Neuronal stem cell (in vitro differentiated cells): ENCODE results near the gene FAR1.
"Not testable (repeated sequence)": the region's sequence is repeated elsewhere in the genome, so short reads cannot be mapped to it uniquely, and the experiment has no call there.

Source experiments
- DNase-seq: peaks from one replicate; pipeline ENCODE4 v3.0.0-alpha.2; 2013; ENCODE audit warnings: low spot score
- H2AFZ ChIP-seq: one replicate; pipeline ENCODE4 v1.6.1; 2013; ENCODE audit warnings: mild to moderate bottlenecking, low read length, inconsistent platforms
- H2AK5ac ChIP-seq: 2 replicates; pipeline ENCODE4 v1.6.1; 2013; ENCODE audit warnings: low read depth, mild to moderate bottlenecking, inconsistent platforms, low read length, moderate library complexity, mixed read lengths
- H2BK120ac ChIP-seq: 2 replicates; pipeline ENCODE4 v1.6.1; 2013; ENCODE audit warnings: low read depth, mild to moderate bottlenecking, inconsistent platforms, low read length, moderate library complexity, mixed read lengths
- H2BK12ac ChIP-seq: one replicate; pipeline ENCODE4 v1.6.1; 2013; ENCODE audit warnings: low read length, inconsistent platforms
- H2BK15ac ChIP-seq: 2 replicates; pipeline ENCODE4 v1.6.1; 2013; ENCODE audit warnings: mild to moderate bottlenecking, low read length, inconsistent platforms, mixed read lengths
- H2BK5ac ChIP-seq: one replicate; pipeline ENCODE4 v1.6.1; 2013; ENCODE audit warnings: inconsistent platforms, mild to moderate bottlenecking, low read length, moderate library complexity
- H3K14ac ChIP-seq: one replicate; pipeline ENCODE4 v1.6.1; 2013; ENCODE audit warnings: low read length, inconsistent platforms
- H3K18ac ChIP-seq: 2 replicates; pipeline ENCODE4 v1.6.1; 2013; ENCODE audit warnings: low read length, inconsistent platforms
- H3K23ac ChIP-seq: 2 replicates; pipeline ENCODE4 v1.6.1; 2013; ENCODE audit warnings: low read depth, mild to moderate bottlenecking, mixed read lengths, low read length, inconsistent platforms; ENCODE audit not compliant: poor library complexity
- H3K27ac ChIP-seq: replicated peaks from 3 replicates; pipeline ENCODE4 v1.5.1; 2013; ENCODE audit warnings: low read length, inconsistent platforms
- H3K27me3 ChIP-seq, 3 experiments: 2 replicates each; pipeline ENCODE4 v1.6.1; 2013; ENCODE audit warnings: low read length in 3 of 3, mild to moderate bottlenecking in 2 of 3, inconsistent platforms in 1 of 3, low read depth in 1 of 3, mixed read lengths in 1 of 3, moderate library complexity in 1 of 3; ENCODE audit not compliant: control insufficient read depth in 3 of 3, insufficient read depth in 3 of 3
- H3K36me3 ChIP-seq, 2 donors: replicated peaks in 1 of 2; 2 replicates each; pipeline ENCODE4 v1.6.1; 2013; ENCODE audit warnings: low read length in 2 of 2; ENCODE audit not compliant: control insufficient read depth in 2 of 2, insufficient read depth in 2 of 2
- H3K4ac ChIP-seq: 2 replicates; pipeline ENCODE4 v1.6.1; 2013; ENCODE audit warnings: inconsistent platforms, mild to moderate bottlenecking, low read length, moderate library complexity
- H3K4me1 ChIP-seq, 2 donors: 1 replicate in 1 of 2; 2 replicates in 1 of 2; pipeline ENCODE4 v1.6.1; 2013; ENCODE audit warnings: low read length in 2 of 2, low read depth in 1 of 2; ENCODE audit not compliant: control insufficient read depth in 2 of 2, insufficient read depth in 1 of 2
- H3K4me2 ChIP-seq: one replicate; pipeline ENCODE4 v1.6.1; 2013; ENCODE audit warnings: mild to moderate bottlenecking, low read length, inconsistent platforms; ENCODE audit not compliant: insufficient read depth, poor library complexity, severe bottlenecking
- H3K4me3 ChIP-seq, 2 donors: 2 replicates each; pipeline ENCODE4 v1.5.1; 2013; ENCODE audit warnings: low read length in 2 of 2, mild to moderate bottlenecking in 2 of 2, inconsistent platforms in 1 of 2, moderate library complexity in 1 of 2
- H3K79me1 ChIP-seq: one replicate; pipeline ENCODE4 v1.6.1; 2013; ENCODE audit warnings: low read depth, mild to moderate bottlenecking, inconsistent platforms, low read length, moderate library complexity
- H3K9ac ChIP-seq: one replicate; pipeline ENCODE4 v1.6.1; 2013; ENCODE audit warnings: mild to moderate bottlenecking, low read depth, low read length, inconsistent platforms; ENCODE audit not compliant: poor library complexity
- H3K9me3 ChIP-seq, 2 donors: replicated peaks in 1 of 2; 2 replicates each; pipeline versions ENCODE3 to v1.6.1; 2013; ENCODE audit warnings: low read length in 2 of 2, mild to moderate bottlenecking in 2 of 2, inconsistent platforms in 1 of 2, low read depth in 1 of 2, mixed read lengths in 1 of 2, moderate library complexity in 1 of 2; ENCODE audit not compliant: control insufficient read depth in 2 of 2, insufficient read depth in 1 of 2
- H4K8ac ChIP-seq: one replicate; pipeline ENCODE4 v1.6.1; 2013; ENCODE audit warnings: low read depth, mild to moderate bottlenecking, inconsistent platforms, low read length, moderate library complexity
- H4K91ac ChIP-seq: one replicate; pipeline ENCODE4 v1.6.1; 2013; ENCODE audit warnings: low read length, low read depth, mild to moderate bottlenecking, inconsistent platforms; ENCODE audit not compliant: poor library complexity
- WGBS, 2 donors: extraction: QIAGEN DNeasy Blood & Tissue Kit; methylation state at CpG; one replicate each; pipeline ENCODE4 v1.1.7; 2013; ENCODE audit warnings: missing lambda C conversion rate in 2 of 2, mixed read lengths in 1 of 2; ENCODE audit not compliant: insufficient read length in 2 of 2, insufficient replicate concordance in 1 of 2; ENCODE audit errors: extremely low coverage in 2 of 2; 5-methylcytosine and 5-hydroxymethylcytosine counted together

FAR1 gene

DNA sequence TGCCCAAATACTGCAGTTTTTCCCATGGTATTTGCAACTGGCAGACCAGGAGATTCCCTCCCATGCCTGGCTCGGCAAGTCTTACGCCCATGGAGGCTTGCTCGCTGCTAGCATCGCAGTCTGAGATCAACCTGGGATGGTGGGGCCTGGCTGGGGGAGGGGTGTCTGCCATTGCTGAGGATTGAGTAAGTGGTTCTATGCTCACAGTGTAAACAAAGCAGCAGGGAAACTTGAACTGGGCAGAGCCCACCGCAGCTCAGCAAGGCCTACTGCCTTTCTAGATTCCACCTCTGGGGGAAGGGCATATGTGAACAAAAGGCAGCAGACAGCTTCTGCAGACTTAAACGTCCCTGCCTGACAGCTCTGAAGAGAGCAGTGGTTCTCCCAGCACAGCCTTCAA lies 17.0 kb upstream of the FAR1 start:
- not testable (repeated sequence) for H3K23ac ChIP-seq, H2AK5ac ChIP-seq, H2BK15ac ChIP-seq, H3K4ac ChIP-seq, H3K27ac ChIP-seq, H3K27me3 ChIP-seq, H3K18ac ChIP-seq, DNase-seq, H3K9me3 ChIP-seq, H3K4me2 ChIP-seq, H2BK5ac ChIP-seq, H2BK12ac ChIP-seq, H3K36me3 ChIP-seq, H3K79me1 ChIP-seq, H4K91ac ChIP-seq, H2BK120ac ChIP-seq, H3K9ac ChIP-seq, H4K8ac ChIP-seq, H3K4me1 ChIP-seq
- Histone ChIP-seq H3K4me3 (peak overlapping the region in 1 of 2 donors; percentile 37), H2AFZ (peak overlapping the region; percentile 81), H3K14ac (peak overlapping the region; percentile 31)
- no CpG with 5 or more reads among the region's 6 CpGs for WGBS, 2 donors

DNA sequence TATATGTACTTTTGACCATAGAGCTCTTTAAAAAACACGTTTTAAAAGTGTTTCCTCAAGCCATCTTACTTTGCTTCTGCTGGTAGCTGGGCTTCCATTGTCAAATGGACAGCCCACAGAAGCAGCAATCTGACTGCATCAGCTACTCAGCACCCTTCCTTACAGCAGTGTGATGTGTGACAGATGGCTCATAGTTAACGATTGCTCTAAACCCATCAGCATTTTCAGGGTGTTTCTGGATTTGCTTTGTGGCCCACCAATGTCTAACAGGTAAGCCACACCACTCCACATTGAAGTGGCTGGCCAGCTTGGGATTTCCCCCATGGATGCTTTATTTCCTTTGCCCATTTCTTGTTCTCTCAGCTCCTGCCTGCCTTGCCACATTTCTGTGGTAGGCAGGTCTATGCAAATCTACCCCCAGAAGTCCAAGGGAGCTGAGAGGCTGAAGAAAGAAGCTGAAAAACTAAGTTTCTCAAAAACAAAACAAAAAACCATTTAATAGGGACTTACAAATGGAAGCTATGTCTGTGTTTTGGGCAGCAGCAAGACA lies 7.3 kb upstream of the FAR1 start:
- no peaks in the 10 kb centered on the region for H3K36me3 ChIP-seq
- H3K79me1 ChIP-seq = no peaks in the 10 kb centered on the region
- no peak overlapping the region for H2BK15ac ChIP-seq
- H3K9ac ChIP-seq = no peak overlapping the region
- H2BK120ac ChIP-seq = no peak overlapping the region
- H2AFZ ChIP-seq = no peak overlapping the region
- no peak overlapping the region for H2BK5ac ChIP-seq
- H3K27ac ChIP-seq = no peak overlapping the region
- no peak overlapping the region for H3K14ac ChIP-seq
- no peak overlapping the region for H4K8ac ChIP-seq
- no peak overlapping the region for H3K4me3 ChIP-seq
- WGBS, 2 donors = no CpG with 5 or more reads among the region's 2 CpGs
- no peaks in the 10 kb centered on the region for H3K27me3 ChIP-seq
- DNase-seq = no peak
- no peak overlapping the region for H3K4ac ChIP-seq
- H3K4me1 ChIP-seq = no peaks in the 10 kb centered on the region
- H3K18ac ChIP-seq = no peak overlapping the region
- H2AK5ac ChIP-seq = no peak overlapping the region
- no peak overlapping the region for H4K91ac ChIP-seq
- H2BK12ac ChIP-seq = no peak overlapping the region
- peaks cover 4 to 5% of the 10 kb centered on the region in 2 donors for H3K9me3 ChIP-seq
- H3K4me2 ChIP-seq = no peak overlapping the region
- no peak overlapping the region for H3K23ac ChIP-seq

- H2AFZ ChIP-seq = no peak overlapping the region
- H3K4ac ChIP-seq = no peak overlapping the region
- peaks cover 4 to 5% of the 10 kb centered on the region in 2 donors for H3K9me3 ChIP-seq
- H3K4me3 ChIP-seq = no peak overlapping the region
- H3K27me3 ChIP-seq = no peaks in the 10 kb centered on the region
- no peak overlapping the region for H4K8ac ChIP-seq
- H2BK12ac ChIP-seq = no peak overlapping the region
- peaks cover 4 to 5% of the 10 kb centered on the region in 2 donors for H3K4me1 ChIP-seq
- DNase-seq = no peak
- no CpG with 5 or more reads among the region's 1 CpG for WGBS, 2 donors
- H3K36me3 ChIP-seq = no peaks in the 10 kb centered on the region
- no peak overlapping the region for H3K14ac ChIP-seq
- H3K9ac ChIP-seq = no peak overlapping the region
- no peak overlapping the region for H3K4me2 ChIP-seq
- no peak overlapping the region for H2BK15ac ChIP-seq
- H2BK120ac ChIP-seq = no peak overlapping the region
- no peak overlapping the region for H3K18ac ChIP-seq
- no peak overlapping the region for H4K91ac ChIP-seq
- no peak overlapping the region for H2BK5ac ChIP-seq
- no peak overlapping the region for H3K23ac ChIP-seq
- peaks cover under 1% of the 10 kb centered on the region for H3K79me1 ChIP-seq
- no peak overlapping the region for H2AK5ac ChIP-seq
- H3K27ac ChIP-seq = no peak overlapping the region
Measured at GRCh38 chr11:13663631-13664071, 4.8 kb upstream of the FAR1 start.

- Histone ChIP-seq H2AFZ (no peak overlapping the region), H3K79me1 (peaks cover 6% of the 10 kb centered on the region), H2BK12ac (no peak overlapping the region), H2AK5ac (no peak overlapping the region), H3K27me3 (no peaks in the 10 kb centered on the region), H3K23ac (no peak overlapping the region), H2BK120ac (no peak overlapping the region), H4K91ac (no peak overlapping the region), H3K4me3 (no peak overlapping the region), H3K4ac (no peak overlapping the region), H3K14ac (no peak overlapping the region), H2BK5ac (no peak overlapping the region), H3K18ac (no peak overlapping the region), H3K9me3 (peaks cover 4 to 5% of the 10 kb centered on the region in 2 donors), H3K9ac (no peak overlapping the region), H3K36me3 (no peaks in the 10 kb centered on the region), H3K4me2 (no peak overlapping the region), H2BK15ac (no peak overlapping the region), H3K4me1 (peaks cover 4 to 5% of the 10 kb centered on the region in 2 donors), H4K8ac (no peak overlapping the region), H3K27ac (no peak overlapping the region)
- no peak for DNase-seq
- WGBS, 2 donors = no CpG with 5 or more reads among the region's 1 CpG
Measured at GRCh38 chr11:13664351-13664750, 4.1 kb upstream of the FAR1 start.
